ENCODE results near the gene GLI2. TPM values are rescaled to one million over a fixed set of nuclear protein-coding genes. Genes with fewer than 3 reads are reported as not detected.
A peak's percentile ranks its signal among the peaks of the same experiment; 100 is the strongest.

Gene GLI2
- total and polyA plus RNA-seq, 2 of the 8 experiments (the other 6 are each of a cell fraction or from before 2014, with no cell fraction given), result 18.4 to 46.9 TPM

DNA sequence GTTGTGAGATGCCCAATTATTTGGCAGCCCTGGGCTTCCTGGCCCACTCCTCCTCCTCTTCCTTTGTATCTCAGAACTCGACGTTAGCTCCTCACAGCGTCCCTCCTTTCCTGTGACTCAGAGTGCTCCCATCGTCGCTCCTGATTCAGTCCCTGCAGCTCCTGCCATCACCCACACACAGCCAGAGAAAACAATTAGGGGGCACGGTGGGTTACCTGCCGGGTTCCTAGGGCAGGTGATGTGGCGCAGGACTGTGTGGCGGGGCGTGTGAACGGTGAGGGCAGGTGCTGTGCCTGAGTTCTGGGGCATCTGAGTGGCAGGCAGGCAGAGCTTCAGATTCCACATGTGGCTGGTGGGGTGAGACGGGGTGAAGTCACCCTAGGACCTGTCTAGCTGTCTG is 42.6 kb downstream of the GLI2 start:
- Histone ChIP-seq H3K27ac (ENCODE audit: low read depth, low read length) (no peak overlapping the region), H4K5ac (ENCODE audit: insufficient read length, low read depth, low read length) (no peak overlapping the region), H3K14ac (ENCODE audit: insufficient read length) (no peak overlapping the region), H2AFZ (ENCODE audit: low read length) (no peak overlapping the region), H4K91ac (replicated peaks; ENCODE audit: insufficient read length, low read length) (peak overlapping the region; percentile 22), H3K27me3 (replicated peaks in 1 of 4; ENCODE audit: control insufficient read depth in 3 of 4, extremely low read depth in 1 of 4, insufficient read depth in 3 of 4, low read length in 3 of 4) (no peaks in the 10 kb centered on the region), H4K8ac (ENCODE audit: extremely low read depth, insufficient read depth, low read length) (peak overlapping the region; percentile 4; the same call in 1 of the 2 replicates), H3K79me2 (ENCODE audit: control insufficient read depth in 1 of 2, insufficient read depth in 2 of 2, low read length in 2 of 2) (peaks cover 11 to 97% of the 10 kb centered on the region in 2 experiments), H3K4me2 (ENCODE audit: insufficient read depth in 1 of 2, low read depth in 2 of 2, low read length in 2 of 2) (no peak overlapping the region), H2BK15ac (ENCODE audit: low read length) (peak overlapping the region; percentile 88; the same call in 1 of the 2 replicates), H2AK5ac (ENCODE audit: low read depth, low read length) (peak overlapping the region; percentile 41; the same call in 1 of the 2 replicates), H2BK120ac (replicated peaks; ENCODE audit: low read depth, low read length) (no peak overlapping the region), H3K4ac (replicated peaks; ENCODE audit: insufficient read length, low read depth, low read length) (no peak overlapping the region), H2BK12ac (ENCODE audit: low read depth, low read length) (peak overlapping the region; percentile 60; the same call in 1 of the 2 replicates), H3K4me3 (ENCODE audit: extremely low read depth in 1 of 4, insufficient read depth in 2 of 4, low read depth in 3 of 4, low read length in 4 of 4) (no peak overlapping the region), H3K23ac (ENCODE audit: insufficient read length) (no peak overlapping the region), H2BK5ac (ENCODE audit: low read depth, low read length) (peak overlapping the region; percentile 87), H3K56ac (replicated peaks; ENCODE audit: insufficient read length, low read depth, low read length) (no peak overlapping the region), H3K36me3 (ENCODE audit: control insufficient read depth in 2 of 4, insufficient read depth in 4 of 4, low read length in 3 of 4) (no peaks in the 10 kb centered on the region), H3K79me1 (ENCODE audit: low read depth, low read length) (peaks cover 31% of the 10 kb centered on the region), H3K23me2 (ENCODE audit: low read depth, low read length) (no peaks in the 10 kb centered on the region; the same call in 1 of the 2 replicates), H3K9ac (replicated peaks in 1 of 4; ENCODE audit: extremely low read depth in 1 of 4, low read depth in 3 of 4, low read length in 3 of 4) (no peak overlapping the region), H3K18ac (ENCODE audit: extremely low read depth, low read length) (no peak overlapping the region), H3K4me1 (replicated peaks in 1 of 4; ENCODE audit: control insufficient read depth in 3 of 4, insufficient read depth in 4 of 4, low read length in 3 of 4) (peaks cover 10 to 38% (median 18%) of the 10 kb centered on the region in 4 experiments), H3K9me3 (ENCODE audit: insufficient read depth in 2 of 2, low read depth in 1 of 2, low read length in 1 of 2) (no peaks in the 10 kb centered on the region), H4K20me1 (replicated peaks in 1 of 2; ENCODE audit: control insufficient read depth in 1 of 2, insufficient read depth in 2 of 2, low read length in 2 of 2) (peaks cover 17 to 38% of the 10 kb centered on the region in 2 experiments), H2BK20ac (ENCODE audit: low read length) (no peak overlapping the region)
- no peak for FAIRE-seq
- WGBS, 2 experiments (ENCODE audit: extremely low coverage in 1 of 2, insufficient coverage in 1 of 2, insufficient read length in 1 of 2, insufficient replicate concordance in 2 of 2, low coverage in 1 of 2, low lambda C conversion rate in 2 of 2, missing lambda C conversion rate in 1 of 2), result 86% methylated on average over 12 of the region's 12 CpGs; no CpG with 5 or more reads in 1 of the 2 experiments
- POLR2A ChIA-PET (ENCODE audit: partially characterized antibody), result interaction anchor here (1.0 to 3.5 kb wide), 6 partner anchors 10 to 40 kb away, joined by 3 to 8 read pairs (median 3); no protein-coding TSS in a partner anchor
- DNase-seq (ENCODE audit: low read depth in 1 of 2, low spot score in 2 of 2), result no peak
- CTCF ChIA-PET (ENCODE audit: partially characterized antibody), result interaction anchor here (0.6 to 2.5 kb wide), 13 partner anchors 9 to 1076 kb away, joined by 3 to 7 read pairs (median 4); no protein-coding TSS in a partner anchor
- no peak for TF ChIP-seq SIN3A (conservative IDR thresholded peaks at IDR 0.05 in 1 of 2, IDR thresholded peaks at IDR 0.05 in 1 of 2; ENCODE audit: low read depth in 1 of 2, low read length in 2 of 2)

Data from H1 (cell line).